Hematopoietic multipotent progenitor cell treated with erythropoietin and hydrocortisone succinate and interleukin-3 and kit ligand, for 17 days (in vitro differentiated cells): ENCODE data around the gene RPP40.
A peak's percentile ranks its signal among the peaks of the same experiment; 100 is the strongest.
"Not testable (repeated sequence)": the region's sequence is repeated elsewhere in the genome, so short reads cannot be mapped to it uniquely, and the experiment has no call there.

Source experiments
- DNase-seq: peaks from one replicate; pipeline ENCODE4 v3.0.0-alpha.2; 2015; ENCODE audit warnings: low spot score

Gene RPP40

GRCh38 chr6:5003604-5004372, at the start of gene RPP40:
TSS of gene RPP40 (minus strand) at chr6:5004037. CDS start at chr6:5004002, 35 bp downstream.
- peak; percentile 97 for DNase-seq

- DNase-seq = no peak
Measured at GRCh38 chr6:5053038-5053437, 49.2 kb upstream of the RPP40 start.

GRCh38 chr6:5051394-5051793, 47.6 kb upstream of the RPP40 start:
- no peak for DNase-seq

- no peak for DNase-seq
Measured at GRCh38 chr6:5050009-5050408, 46.2 kb upstream of the RPP40 start.

GRCh38 chr6:5046430-5046829, 42.6 kb upstream of the RPP40 start:
- DNase-seq = no peak

- DNase-seq = no peak
Measured at GRCh38 chr6:5045416-5045815, 41.6 kb upstream of the RPP40 start.

- DNase-seq = no peak
Measured at GRCh38 chr6:5044866-5045265, 41.0 kb upstream of the RPP40 start.

GRCh38 chr6:5042436-5042835, 38.6 kb upstream of the RPP40 start:
- DNase-seq = no peak

- DNase-seq = no peak
Measured at GRCh38 chr6:5041955-5042354, 38.1 kb upstream of the RPP40 start.

- no peak for DNase-seq
Measured at GRCh38 chr6:5036269-5036668, 32.4 kb upstream of the RPP40 start.

- DNase-seq = no peak
Measured at GRCh38 chr6:5034736-5035135, 30.9 kb upstream of the RPP40 start.

GRCh38 chr6:5034328-5034727, 30.5 kb upstream of the RPP40 start:
- no peak for DNase-seq

- DNase-seq = not testable (repeated sequence)
Measured at GRCh38 chr6:5033214-5033904, 29.5 kb upstream of the RPP40 start.

- not testable (repeated sequence) for DNase-seq
Measured at GRCh38 chr6:5032706-5033105, 28.9 kb upstream of the RPP40 start.

GRCh38 chr6:5031150-5031549, 27.3 kb upstream of the RPP40 start:
- no peak for DNase-seq

GRCh38 chr6:5030596-5031136, 26.8 kb upstream of the RPP40 start:
- peak; percentile 83 for DNase-seq

- DNase-seq = no peak
Measured at GRCh38 chr6:5029609-5030008, 25.8 kb upstream of the RPP40 start.

- no peak for DNase-seq
Measured at GRCh38 chr6:5028921-5029320, 25.1 kb upstream of the RPP40 start.

GRCh38 chr6:5028301-5028700, 24.5 kb upstream of the RPP40 start:
- no peak for DNase-seq

- no peak for DNase-seq
Measured at GRCh38 chr6:5025911-5026819, 22.3 kb upstream of the RPP40 start.

GRCh38 chr6:5023923-5024322, 20.1 kb upstream of the RPP40 start:
- no peak for DNase-seq

GRCh38 chr6:5020142-5020541, 16.3 kb upstream of the RPP40 start:
- DNase-seq = no peak
